ENCODE results near the gene CPNE8. TPM values are rescaled to one million over a fixed set of nuclear protein-coding genes. Genes with fewer than 3 reads are reported as not detected.
"Not testable (repeated sequence)": the region's sequence is repeated elsewhere in the genome, so short reads cannot be mapped to it uniquely, and the experiment has no call there.

CPNE8 gene
- total and polyA plus RNA-seq, 5 donors from 2014 or later = 0.73 to 10.3 (median 1.5) TPM

GRCh38 chr12:38745601-38746000 is 159.8 kb downstream of the CPNE8 start:
- H3K4me3 Mint-ChIP-seq = no peak overlapping the region
- H3K9me3 Mint-ChIP-seq = peaks cover 0 to 9% (median 1%) of the 10 kb centered on the region in 7 donors
- Histone ChIP-seq H3K27ac (ENCODE audit: insufficient read depth, low read length, poor library complexity, severe bottlenecking) (no peak overlapping the region), H3K4me1 (ENCODE audit: control insufficient read depth, insufficient read depth, low read length, poor library complexity, severe bottlenecking) (no peaks in the 10 kb centered on the region), H3K27me3 (ENCODE audit: control insufficient read depth, insufficient read depth, low read length) (no peaks in the 10 kb centered on the region), H3K36me3 (ENCODE audit: control insufficient read depth, insufficient read depth, low read length) (no peaks in the 10 kb centered on the region), H3K9me3 (ENCODE audit: control insufficient read depth in 2 of 2, low read length in 2 of 2) (no peaks in the 10 kb centered on the region), H3K4me3 (ENCODE audit: low read depth, low read length) (no peak overlapping the region)
- no peaks in the 10 kb centered on the region for H3K4me1 Mint-ChIP-seq
- H3K27me3 Mint-ChIP-seq = no peaks in the 10 kb centered on the region
- H3K27ac Mint-ChIP-seq = no peak overlapping the region
- DNase-seq (no peak), ATAC-seq (ENCODE audit: low read depth in 2 of 2) (no peak)
- peaks cover 7% of the 10 kb centered on the region for H3K36me3 Mint-ChIP-seq

- H3K36me3 ChIP-seq (ENCODE audit: control insufficient read depth, insufficient read depth, low read length) = no peaks in the 10 kb centered on the region
- H3K27me3 Mint-ChIP-seq = no peaks in the 10 kb centered on the region
- ATAC-seq (ENCODE audit: low read depth in 2 of 2) = no peak
- DNase-seq = no peak
- no peak overlapping the region for H3K27ac ChIP-seq (ENCODE audit: insufficient read depth, low read length, poor library complexity, severe bottlenecking)
- no peaks in the 10 kb centered on the region for H3K9me3 ChIP-seq (ENCODE audit: control insufficient read depth in 2 of 2, low read length in 2 of 2)
- H3K4me3 Mint-ChIP-seq = no peak overlapping the region
- H3K4me3 ChIP-seq (ENCODE audit: low read depth, low read length) = no peak overlapping the region
- no peaks in the 10 kb centered on the region for H3K4me1 ChIP-seq (ENCODE audit: control insufficient read depth, insufficient read depth, low read length, poor library complexity, severe bottlenecking)
- peaks cover under 1% of the 10 kb centered on the region for H3K36me3 Mint-ChIP-seq
- no peaks in the 10 kb centered on the region for H3K27me3 ChIP-seq (ENCODE audit: control insufficient read depth, insufficient read depth, low read length)
- H3K27ac Mint-ChIP-seq = no peak overlapping the region
- H3K4me1 Mint-ChIP-seq = peaks cover 0 to 1% (median 0%) of the 10 kb centered on the region in 4 donors
- H3K9me3 Mint-ChIP-seq = peaks cover 0 to 4% (median 0%) of the 10 kb centered on the region in 7 donors
Measured at GRCh38 chr12:38744041-38744440, 161.3 kb downstream of the CPNE8 start.

- not testable (repeated sequence) for H3K9me3 Mint-ChIP-seq; H3K27me3 ChIP-seq (ENCODE audit: control insufficient read depth, insufficient read depth, low read length); H3K27ac Mint-ChIP-seq; H3K36me3 Mint-ChIP-seq; H3K36me3 ChIP-seq (ENCODE audit: control insufficient read depth, insufficient read depth, low read length); H3K4me3 Mint-ChIP-seq; ATAC-seq (ENCODE audit: low read depth in 2 of 2); H3K9me3 ChIP-seq (ENCODE audit: control insufficient read depth in 2 of 2, low read length in 2 of 2); H3K27me3 Mint-ChIP-seq; DNase-seq; H3K27ac ChIP-seq (ENCODE audit: insufficient read depth, low read length, poor library complexity, severe bottlenecking); H3K4me1 ChIP-seq (ENCODE audit: control insufficient read depth, insufficient read depth, low read length, poor library complexity, severe bottlenecking); H3K4me1 Mint-ChIP-seq; H3K4me3 ChIP-seq (ENCODE audit: low read depth, low read length)
Measured at GRCh38 chr12:38742496-38742895, 162.9 kb downstream of the CPNE8 start.

- DNase-seq (no peak), ATAC-seq (ENCODE audit: low read depth in 2 of 2) (no peak)
- H3K36me3 ChIP-seq (ENCODE audit: control insufficient read depth, insufficient read depth, low read length) = no peaks in the 10 kb centered on the region
Measured at GRCh38 chr12:38736821-38737220, 168.6 kb downstream of the CPNE8 start.

DNA sequence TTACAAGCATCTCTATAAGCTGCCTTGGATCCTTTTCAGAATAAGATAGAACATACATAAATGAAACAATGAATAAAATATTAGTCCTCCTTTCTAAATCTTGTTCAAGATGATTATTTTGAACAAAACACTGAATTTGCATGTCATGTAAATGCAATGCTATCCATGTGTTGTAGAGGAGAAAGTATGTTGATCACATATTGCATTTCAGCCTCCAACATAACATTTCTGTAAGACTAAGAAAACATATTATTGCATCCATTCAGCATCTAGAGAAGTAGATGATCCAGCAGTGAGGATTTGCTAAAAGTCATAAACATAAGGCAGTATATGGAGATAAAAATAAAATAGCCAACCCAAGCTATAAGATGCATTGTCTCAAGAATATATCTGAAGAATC is 172.6 kb downstream of the CPNE8 start:
- H3K4me3 Mint-ChIP-seq = no peak overlapping the region
- no peaks in the 10 kb centered on the region for H3K9me3 ChIP-seq (ENCODE audit: control insufficient read depth in 2 of 2, low read length in 2 of 2)
- peaks cover 0 to 2% (median 0%) of the 10 kb centered on the region in 7 donors for H3K9me3 Mint-ChIP-seq
- ATAC-seq (ENCODE audit: low read depth in 2 of 2) (no peak), DNase-seq (no peak)
- no peak overlapping the region for H3K4me3 ChIP-seq (ENCODE audit: low read depth, low read length)
- H3K27ac ChIP-seq (ENCODE audit: insufficient read depth, low read length, poor library complexity, severe bottlenecking) = no peak overlapping the region
- peaks cover 3% of the 10 kb centered on the region for H3K36me3 Mint-ChIP-seq
- H3K27me3 ChIP-seq (ENCODE audit: control insufficient read depth, insufficient read depth, low read length) = no peaks in the 10 kb centered on the region
- no peak overlapping the region for H3K27ac Mint-ChIP-seq
- H3K4me1 Mint-ChIP-seq = no peaks in the 10 kb centered on the region
- H3K27me3 Mint-ChIP-seq = no peaks in the 10 kb centered on the region
- H3K36me3 ChIP-seq (ENCODE audit: control insufficient read depth, insufficient read depth, low read length) = no peaks in the 10 kb centered on the region
- H3K4me1 ChIP-seq (ENCODE audit: control insufficient read depth, insufficient read depth, low read length, poor library complexity, severe bottlenecking) = no peaks in the 10 kb centered on the region

More at GRCh38 chr12:38736821-38737220, 168.6 kb downstream of the CPNE8 start:
- Histone ChIP-seq H3K4me1 (ENCODE audit: control insufficient read depth, insufficient read depth, low read length, poor library complexity, severe bottlenecking) (no peaks in the 10 kb centered on the region), H3K4me3 (ENCODE audit: low read depth, low read length) (no peak overlapping the region), H3K27me3 (ENCODE audit: control insufficient read depth, insufficient read depth, low read length) (no peaks in the 10 kb centered on the region), H3K27ac (ENCODE audit: insufficient read depth, low read length, poor library complexity, severe bottlenecking) (no peak overlapping the region), H3K9me3 (ENCODE audit: control insufficient read depth in 2 of 2, low read length in 2 of 2) (no peaks in the 10 kb centered on the region)
- no peak overlapping the region for H3K27ac Mint-ChIP-seq
- peaks cover 0 to 1% (median 0%) of the 10 kb centered on the region in 4 donors for H3K4me1 Mint-ChIP-seq
- H3K9me3 Mint-ChIP-seq = peaks cover 0 to 8% (median 0%) of the 10 kb centered on the region in 7 donors
- no peaks in the 10 kb centered on the region for H3K36me3 Mint-ChIP-seq
- H3K4me3 Mint-ChIP-seq = no peak overlapping the region
- no peaks in the 10 kb centered on the region for H3K27me3 Mint-ChIP-seq

GRCh38 chr12:38728894-38729293 is 176.5 kb downstream of the CPNE8 start:
- H3K4me1 ChIP-seq (ENCODE audit: control insufficient read depth, insufficient read depth, low read length, poor library complexity, severe bottlenecking) = no peaks in the 10 kb centered on the region
- H3K27ac Mint-ChIP-seq = no peak overlapping the region
- no peaks in the 10 kb centered on the region for H3K4me1 Mint-ChIP-seq
- no peak for ATAC-seq (ENCODE audit: low read depth in 2 of 2)
- H3K4me3 Mint-ChIP-seq = no peak overlapping the region
- H3K36me3 Mint-ChIP-seq = peaks cover 6% of the 10 kb centered on the region
- H3K27ac ChIP-seq (ENCODE audit: insufficient read depth, low read length, poor library complexity, severe bottlenecking) = no peak overlapping the region
- no peaks in the 10 kb centered on the region for H3K27me3 Mint-ChIP-seq
- H3K4me3 ChIP-seq (ENCODE audit: low read depth, low read length) = no peak overlapping the region
- H3K9me3 Mint-ChIP-seq = peaks cover 0 to 2% (median 0%) of the 10 kb centered on the region in 7 donors
- H3K9me3 ChIP-seq (ENCODE audit: control insufficient read depth in 2 of 2, low read length in 2 of 2) = no peaks in the 10 kb centered on the region
- no peaks in the 10 kb centered on the region for H3K36me3 ChIP-seq (ENCODE audit: control insufficient read depth, insufficient read depth, low read length)
- no peak for DNase-seq
- H3K27me3 ChIP-seq (ENCODE audit: control insufficient read depth, insufficient read depth, low read length) = no peaks in the 10 kb centered on the region

- Mint-ChIP-seq H3K27me3 (no peaks in the 10 kb centered on the region), H3K9me3 (peaks cover 0 to 2% (median 0%) of the 10 kb centered on the region in 7 donors), H3K4me3 (no peak overlapping the region), H3K36me3 (peaks cover 12% of the 10 kb centered on the region), H3K4me1 (no peaks in the 10 kb centered on the region), H3K27ac (no peak overlapping the region)
- DNase-seq = no peak
- no peaks in the 10 kb centered on the region for H3K4me1 ChIP-seq (ENCODE audit: control insufficient read depth, insufficient read depth, low read length, poor library complexity, severe bottlenecking)
- no peaks in the 10 kb centered on the region for H3K9me3 ChIP-seq (ENCODE audit: control insufficient read depth in 2 of 2, low read length in 2 of 2)
- H3K4me3 ChIP-seq (ENCODE audit: low read depth, low read length) = no peak overlapping the region
- no peaks in the 10 kb centered on the region for H3K27me3 ChIP-seq (ENCODE audit: control insufficient read depth, insufficient read depth, low read length)
- ATAC-seq (ENCODE audit: low read depth in 2 of 2) = no peak
- H3K27ac ChIP-seq (ENCODE audit: insufficient read depth, low read length, poor library complexity, severe bottlenecking) = no peak overlapping the region
- H3K36me3 ChIP-seq (ENCODE audit: control insufficient read depth, insufficient read depth, low read length) = no peaks in the 10 kb centered on the region
Measured at GRCh38 chr12:38721611-38722252, 183.7 kb downstream of the CPNE8 start.

DNA sequence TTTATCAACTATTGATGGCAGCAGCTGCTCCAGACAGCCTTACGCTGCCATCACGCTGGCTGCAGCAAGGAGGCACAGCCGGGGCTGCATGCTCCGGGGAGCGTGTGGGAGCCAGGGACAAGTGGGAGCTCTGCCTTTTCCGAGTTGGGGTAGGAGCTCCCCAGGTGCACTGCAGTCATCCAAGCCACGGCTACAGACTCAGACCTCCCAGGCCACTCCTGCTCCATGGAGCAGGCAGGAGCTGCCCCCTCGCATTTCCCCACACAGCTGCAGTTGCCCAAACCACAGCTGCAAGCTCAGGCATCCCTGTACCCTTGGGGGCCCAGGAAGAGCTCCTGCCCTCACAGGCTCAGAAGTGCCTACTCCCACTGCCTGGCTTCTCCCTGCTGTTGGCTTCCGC is 184.7 kb downstream of the CPNE8 start:
- Histone ChIP-seq H3K36me3 (ENCODE audit: control insufficient read depth, insufficient read depth, low read length) (no peaks in the 10 kb centered on the region), H3K27me3 (ENCODE audit: control insufficient read depth, insufficient read depth, low read length) (no peaks in the 10 kb centered on the region), H3K4me3 (ENCODE audit: low read depth, low read length) (no peak overlapping the region), H3K4me1 (ENCODE audit: control insufficient read depth, insufficient read depth, low read length, poor library complexity, severe bottlenecking) (no peaks in the 10 kb centered on the region), H3K27ac (ENCODE audit: insufficient read depth, low read length, poor library complexity, severe bottlenecking) (no peak overlapping the region), H3K9me3 (ENCODE audit: control insufficient read depth in 2 of 2, low read length in 2 of 2) (no peaks in the 10 kb centered on the region)
- Mint-ChIP-seq H3K27me3 (no peaks in the 10 kb centered on the region), H3K4me1 (no peaks in the 10 kb centered on the region), H3K4me3 (no peak overlapping the region), H3K9me3 (peaks cover 0 to 7% (median 2%) of the 10 kb centered on the region in 7 donors), H3K36me3 (peaks cover 9% of the 10 kb centered on the region), H3K27ac (no peak overlapping the region)
- no peak for DNase-seq
- no peak for ATAC-seq (ENCODE audit: low read depth in 2 of 2)
